Fibroblast of peridontal ligament (primary cell): Measurements from ENCODE around the gene KCNRG.
"Not testable (repeated sequence)": the region's sequence is repeated elsewhere in the genome, so short reads cannot be mapped to it uniquely, and the experiment has no call there.

Experiments used
- DNase-seq: peaks from one replicate; pipeline ENCODE4 v3.0.0-alpha.2; 2010; ENCODE audit errors: extremely low read depth

Gene KCNRG, protein sequence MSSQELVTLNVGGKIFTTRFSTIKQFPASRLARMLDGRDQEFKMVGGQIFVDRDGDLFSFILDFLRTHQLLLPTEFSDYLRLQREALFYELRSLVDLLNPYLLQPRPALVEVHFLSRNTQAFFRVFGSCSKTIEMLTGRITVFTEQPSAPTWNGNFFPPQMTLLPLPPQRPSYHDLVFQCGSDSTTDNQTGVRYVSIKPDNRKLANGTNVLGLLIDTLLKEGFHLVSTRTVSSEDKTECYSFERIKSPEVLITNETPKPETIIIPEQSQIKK

DNA sequence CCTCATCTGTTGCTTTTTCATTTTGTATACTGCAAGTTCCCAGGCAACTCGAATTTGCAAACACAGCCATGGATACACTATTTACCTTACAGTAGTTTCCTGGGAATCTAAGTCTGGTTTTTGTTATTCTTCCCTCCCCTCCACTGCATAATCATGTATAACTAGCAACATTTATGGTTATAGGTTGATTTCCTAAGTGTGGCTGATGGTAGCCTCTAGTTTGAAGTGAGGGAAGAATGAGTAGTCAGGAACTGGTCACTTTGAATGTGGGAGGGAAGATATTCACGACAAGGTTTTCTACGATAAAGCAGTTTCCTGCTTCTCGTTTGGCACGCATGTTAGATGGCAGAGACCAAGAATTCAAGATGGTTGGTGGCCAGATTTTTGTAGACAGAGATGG, at the start of gene KCNRG:
KCNRG (plus strand) TSS at position 187 of the 400 bp plus-strand sequence; CDS start at position 237, 50 bp downstream.
- DNase-seq, result peak; percentile 72

DNA sequence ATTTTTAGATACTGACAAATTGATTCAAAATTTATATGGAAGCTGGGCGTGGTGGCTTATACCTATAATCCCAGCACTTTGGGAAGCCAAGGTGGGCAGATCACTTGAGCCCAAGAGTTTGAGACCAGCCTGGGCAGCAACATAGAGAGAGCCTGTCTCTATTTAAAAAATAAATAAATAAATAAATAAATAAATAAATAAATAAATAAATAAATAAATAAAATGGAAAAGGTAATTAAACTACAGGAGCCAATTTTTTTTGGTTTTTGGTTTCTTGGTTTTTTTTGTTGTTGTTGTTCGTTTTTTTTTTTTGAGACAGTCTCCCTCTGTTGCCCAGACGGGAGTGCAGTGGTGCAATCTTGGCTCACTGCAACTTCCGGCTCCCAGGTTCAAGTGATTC, 47.8 kb upstream of the KCNRG start:
- DNase-seq, result no peak

DNA sequence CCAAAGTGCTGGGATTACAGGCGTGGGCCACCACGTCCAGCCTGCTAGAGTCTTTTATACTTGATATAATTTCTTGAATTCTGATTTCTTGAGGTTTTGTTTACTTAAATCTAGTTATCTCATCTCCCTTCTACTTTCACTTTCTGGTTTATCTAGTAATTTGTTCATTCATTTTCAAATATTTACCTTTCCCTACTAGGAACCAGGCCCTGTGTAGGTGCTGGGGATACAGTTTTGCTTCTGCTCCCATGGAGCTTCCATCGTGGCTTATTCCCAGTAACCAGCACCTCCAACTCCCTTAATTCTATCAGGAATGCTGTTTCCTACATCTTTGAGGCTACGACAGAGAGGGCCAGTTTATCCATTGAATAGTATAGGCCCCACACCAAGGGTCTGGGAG, 42.5 kb upstream of the KCNRG start:
- DNase-seq, result no peak

DNA sequence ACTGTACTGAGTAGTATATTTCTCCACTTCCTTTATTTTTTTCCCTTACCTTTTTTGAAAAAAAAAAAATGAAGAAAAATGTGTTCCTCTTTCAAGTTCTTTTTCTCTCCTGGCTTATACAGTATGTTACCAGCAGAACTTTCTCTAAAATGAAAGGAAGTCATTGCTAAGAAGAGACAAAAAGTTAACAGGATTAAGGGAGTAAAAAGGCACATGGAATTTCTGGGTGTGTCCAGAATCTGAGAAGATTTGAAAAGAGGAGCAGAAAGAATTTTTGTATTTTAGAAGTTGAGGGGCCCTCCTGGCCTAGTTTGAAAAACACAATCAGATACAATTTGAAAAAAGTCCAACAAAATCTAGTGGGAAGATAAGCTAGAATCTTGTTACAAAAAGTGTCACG, 39.4 kb upstream of the KCNRG start:
- no peak for DNase-seq

DNA sequence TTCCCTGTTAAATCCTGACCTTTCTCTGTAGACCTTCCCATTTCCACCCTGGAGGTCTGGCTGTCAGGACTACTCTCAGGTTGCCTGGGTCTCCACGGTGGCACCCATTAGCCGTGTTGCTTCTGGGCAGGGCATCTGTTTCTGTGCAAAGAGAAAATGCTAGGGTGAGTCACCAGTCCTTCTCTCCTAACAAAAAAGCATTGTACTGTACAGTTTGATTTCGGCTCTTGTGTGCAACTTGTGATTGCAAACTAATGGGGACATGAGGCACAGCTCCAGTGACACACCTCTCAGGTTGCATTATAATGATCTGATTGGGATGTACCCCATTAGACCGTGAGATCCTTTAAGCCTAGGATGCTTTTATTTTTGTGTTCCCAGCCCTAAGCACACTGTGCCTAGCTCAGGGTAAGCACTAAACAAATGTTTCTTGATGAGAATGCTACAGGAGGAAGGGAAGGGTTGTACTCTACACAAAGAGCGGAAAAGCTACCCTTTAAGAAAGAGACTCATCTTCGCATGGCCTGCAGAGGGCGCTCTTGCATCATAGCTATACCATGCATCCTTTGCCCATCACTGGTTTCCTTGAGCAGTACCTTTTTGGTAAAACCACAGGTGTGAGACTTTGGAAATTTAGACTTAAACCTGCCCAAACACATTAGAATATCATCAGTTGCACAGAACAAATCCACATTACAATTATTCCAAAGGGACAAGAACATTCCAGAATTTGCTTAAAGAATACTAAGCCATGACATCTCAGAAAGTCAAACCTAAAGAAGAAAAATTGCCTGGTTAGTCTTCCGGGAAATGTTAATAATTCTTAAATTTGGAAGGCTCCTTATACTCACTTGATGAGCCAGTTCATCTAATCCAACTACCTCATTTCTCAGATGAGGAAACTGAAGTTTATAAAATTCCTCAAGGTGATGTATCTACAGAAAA, 38.7 kb upstream of the KCNRG start:
- DNase-seq, result peak; percentile 77

DNA sequence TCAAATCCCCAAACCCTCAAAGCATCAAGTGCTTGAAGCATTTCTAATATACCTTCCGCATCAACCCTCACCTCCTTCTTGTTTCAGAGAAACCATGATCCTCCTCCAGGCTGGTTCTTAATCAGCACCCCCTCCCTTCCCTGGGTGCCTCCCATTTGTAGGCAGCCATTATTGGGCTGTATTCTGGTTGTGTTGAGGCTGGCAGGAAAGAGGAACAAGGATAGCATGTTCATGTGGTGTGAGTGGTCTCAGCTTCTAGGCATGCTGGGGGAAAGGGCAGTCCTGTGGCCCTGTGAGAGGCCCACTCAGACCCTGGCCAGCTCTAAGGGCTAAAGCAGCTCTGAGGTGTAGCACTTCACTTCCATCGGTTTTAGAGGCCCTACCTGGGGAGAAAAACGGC, 37.3 kb upstream of the KCNRG start:
- no peak for DNase-seq

DNA sequence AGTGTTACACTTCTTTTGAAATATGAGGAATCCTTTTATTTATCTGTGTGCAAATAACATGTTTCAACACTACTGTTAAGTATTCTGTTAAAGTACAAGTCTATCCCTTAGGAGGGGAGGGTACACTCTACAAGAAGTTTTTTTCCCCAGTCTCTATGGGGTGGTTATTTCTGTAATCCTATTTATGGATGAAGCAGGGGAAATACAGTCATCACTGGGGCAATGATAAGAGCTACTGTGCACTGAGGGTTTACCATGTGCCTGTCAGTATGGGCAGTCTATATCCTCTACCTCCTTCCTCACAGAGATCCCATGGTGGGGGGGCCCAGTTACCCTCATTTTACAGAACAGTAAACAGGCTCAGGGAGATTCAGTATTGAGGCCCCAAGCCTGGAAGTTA, 35.0 kb upstream of the KCNRG start:
- DNase-seq, result no peak

DNA sequence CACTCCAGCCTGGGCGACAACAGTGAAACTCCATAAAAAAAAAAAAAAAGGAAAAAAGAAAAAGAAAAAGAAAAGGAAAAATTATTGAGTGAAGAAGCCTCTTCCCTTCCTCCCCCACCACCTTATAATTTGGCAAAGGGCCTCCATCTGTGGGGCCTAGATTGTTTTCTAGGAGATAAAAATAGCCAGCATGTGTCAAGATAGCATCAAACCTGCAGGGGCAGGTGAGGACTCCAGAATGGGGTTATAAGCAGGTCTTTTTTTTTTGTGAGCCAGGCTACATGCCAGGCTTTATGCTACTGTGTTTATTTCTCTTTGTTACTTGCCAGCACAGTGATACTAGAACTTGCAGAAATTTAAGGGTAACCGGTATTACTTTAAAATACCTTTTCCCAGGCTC, 30.1 kb upstream of the KCNRG start:
- no peak for DNase-seq

DNA sequence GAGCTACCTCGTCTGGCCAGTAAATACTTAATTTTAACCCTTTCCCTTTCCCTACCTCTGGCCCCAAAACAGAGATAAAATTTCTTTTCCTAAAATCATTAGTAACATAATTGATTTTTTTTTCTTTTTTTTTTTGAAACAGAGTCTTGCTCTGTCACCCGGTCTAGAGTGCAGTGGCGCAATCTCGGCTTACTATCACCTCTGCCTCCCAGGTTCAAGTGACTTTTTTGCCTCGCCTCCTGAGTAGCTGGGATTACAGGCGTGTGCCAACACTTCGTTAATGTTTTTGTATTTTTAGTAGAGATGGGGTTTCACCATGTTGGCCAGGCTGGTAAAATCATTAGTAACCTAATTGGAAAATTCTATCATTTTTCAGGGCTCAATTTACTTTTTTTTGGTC, 28.8 kb upstream of the KCNRG start:
- no peak for DNase-seq

DNA sequence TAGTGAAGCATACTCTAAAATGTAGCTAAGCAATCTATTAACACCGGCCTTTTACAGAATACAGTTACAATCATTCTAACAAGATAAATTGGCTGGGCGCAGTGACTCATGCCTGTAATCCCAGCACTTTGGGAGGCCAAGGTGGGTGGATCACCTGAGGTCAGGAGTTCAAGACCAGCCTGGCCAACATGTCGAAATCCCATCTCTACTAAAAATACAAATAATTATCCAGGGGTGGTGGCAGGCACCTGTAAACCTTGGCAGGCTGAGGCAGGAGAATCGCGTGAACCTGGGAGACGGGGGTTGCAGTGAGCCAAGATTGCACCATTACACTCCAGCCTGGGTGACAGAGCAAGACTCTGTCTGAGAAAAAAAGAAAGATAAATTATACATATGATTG, 24.6 kb upstream of the KCNRG start:
- not testable (repeated sequence) for DNase-seq

DNA sequence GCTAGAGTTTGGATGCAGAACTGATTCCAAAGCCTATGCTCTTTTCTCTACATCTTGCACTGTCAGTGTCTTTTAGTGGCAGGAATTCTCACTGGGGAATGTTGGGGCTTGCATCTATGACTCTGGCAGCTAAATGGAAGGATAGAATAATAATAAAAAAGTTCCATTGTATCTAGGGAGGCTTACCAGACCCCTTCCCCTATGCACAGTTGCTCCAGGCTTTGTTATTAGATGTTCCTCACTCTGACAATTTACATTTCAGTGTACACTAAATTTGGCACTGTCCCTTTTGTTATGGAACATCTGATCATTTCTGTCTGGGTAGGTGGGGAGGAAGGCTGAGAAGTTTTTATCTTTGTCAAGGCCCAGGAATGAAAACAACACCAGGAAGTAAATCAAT, 22.1 kb upstream of the KCNRG start:
- DNase-seq, result no peak

DNA sequence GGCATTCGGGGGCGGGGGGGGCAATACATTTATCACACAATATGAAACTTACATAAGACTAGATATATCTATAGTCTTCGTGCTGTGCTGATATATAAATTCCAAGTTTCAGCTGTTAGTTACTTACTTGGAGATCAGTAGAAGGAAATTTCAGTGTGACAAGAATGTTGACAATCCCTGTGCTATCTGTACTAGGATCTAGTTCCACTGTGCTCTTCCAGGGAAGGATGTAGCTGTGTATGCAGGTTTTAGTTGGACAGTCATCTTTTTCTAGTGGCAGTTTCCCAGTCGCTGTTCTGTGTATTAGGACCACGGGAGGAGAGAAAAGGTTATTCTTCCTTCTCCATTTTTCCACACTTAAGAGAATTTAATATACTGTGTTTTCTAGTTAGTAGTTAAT, 21.6 kb upstream of the KCNRG start:
- no peak for DNase-seq

DNA sequence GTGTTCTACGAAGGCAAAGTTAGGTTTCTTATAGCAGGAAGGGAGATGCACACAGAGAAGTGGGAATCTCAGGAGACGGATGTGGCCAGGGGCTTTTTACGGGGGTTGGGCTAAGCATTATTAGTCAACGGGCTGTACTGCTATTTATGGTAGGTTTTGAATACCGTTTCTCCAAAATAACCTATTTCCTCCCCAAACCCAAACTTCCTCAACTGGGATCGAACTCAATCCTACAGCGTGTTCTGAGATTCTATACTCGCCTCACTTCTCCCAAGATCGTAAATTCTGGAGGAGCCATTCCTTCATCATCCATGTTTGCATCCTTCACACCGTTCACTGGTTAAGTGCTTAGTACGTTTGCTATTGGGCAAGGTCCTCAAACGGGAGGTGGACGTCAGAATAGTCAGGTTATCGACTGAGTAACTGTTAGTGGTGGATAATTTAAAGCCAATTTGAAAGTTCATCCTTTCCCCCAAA, 19.6 kb upstream of the KCNRG start:
- peak; percentile 33 for DNase-seq

DNA sequence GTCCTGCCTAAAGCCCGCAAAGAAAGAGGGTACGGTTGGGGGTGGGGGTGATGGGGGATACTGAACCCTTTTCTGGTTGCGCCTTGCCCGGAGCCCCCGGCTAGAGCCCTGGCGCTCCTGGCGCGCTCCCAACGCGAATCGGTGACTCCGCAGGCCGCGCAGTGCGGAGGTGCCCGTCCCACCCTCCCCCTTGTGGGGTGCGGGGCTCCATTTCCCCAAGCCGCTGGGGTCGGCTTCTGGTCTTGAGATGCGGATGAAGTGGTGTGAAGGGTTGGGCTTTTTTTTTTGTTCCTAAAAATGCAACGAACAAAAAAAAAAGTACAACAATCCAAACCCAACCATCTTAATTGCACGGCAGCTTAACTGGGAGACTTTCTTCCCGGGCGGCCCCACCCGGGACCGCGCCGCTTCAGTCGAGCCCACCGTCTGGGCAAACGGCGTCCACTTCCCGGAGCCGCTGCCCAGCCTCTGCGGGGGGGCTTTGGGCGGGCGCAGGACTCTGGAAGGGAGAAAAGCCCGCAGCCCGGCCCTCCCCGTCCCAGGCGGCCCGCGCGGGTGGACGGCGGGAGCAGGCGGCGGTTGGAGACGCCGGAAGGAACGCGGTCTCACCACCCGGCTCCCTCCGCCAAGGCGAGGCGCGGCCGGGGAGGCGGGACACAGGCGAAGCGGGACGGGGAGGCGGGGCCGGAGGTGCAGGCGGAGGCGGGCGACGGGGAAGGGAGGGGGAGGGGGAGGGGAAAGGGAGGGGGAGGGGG, 18.9 kb upstream of the KCNRG start:
- DNase-seq, result peak; percentile 85

DNA sequence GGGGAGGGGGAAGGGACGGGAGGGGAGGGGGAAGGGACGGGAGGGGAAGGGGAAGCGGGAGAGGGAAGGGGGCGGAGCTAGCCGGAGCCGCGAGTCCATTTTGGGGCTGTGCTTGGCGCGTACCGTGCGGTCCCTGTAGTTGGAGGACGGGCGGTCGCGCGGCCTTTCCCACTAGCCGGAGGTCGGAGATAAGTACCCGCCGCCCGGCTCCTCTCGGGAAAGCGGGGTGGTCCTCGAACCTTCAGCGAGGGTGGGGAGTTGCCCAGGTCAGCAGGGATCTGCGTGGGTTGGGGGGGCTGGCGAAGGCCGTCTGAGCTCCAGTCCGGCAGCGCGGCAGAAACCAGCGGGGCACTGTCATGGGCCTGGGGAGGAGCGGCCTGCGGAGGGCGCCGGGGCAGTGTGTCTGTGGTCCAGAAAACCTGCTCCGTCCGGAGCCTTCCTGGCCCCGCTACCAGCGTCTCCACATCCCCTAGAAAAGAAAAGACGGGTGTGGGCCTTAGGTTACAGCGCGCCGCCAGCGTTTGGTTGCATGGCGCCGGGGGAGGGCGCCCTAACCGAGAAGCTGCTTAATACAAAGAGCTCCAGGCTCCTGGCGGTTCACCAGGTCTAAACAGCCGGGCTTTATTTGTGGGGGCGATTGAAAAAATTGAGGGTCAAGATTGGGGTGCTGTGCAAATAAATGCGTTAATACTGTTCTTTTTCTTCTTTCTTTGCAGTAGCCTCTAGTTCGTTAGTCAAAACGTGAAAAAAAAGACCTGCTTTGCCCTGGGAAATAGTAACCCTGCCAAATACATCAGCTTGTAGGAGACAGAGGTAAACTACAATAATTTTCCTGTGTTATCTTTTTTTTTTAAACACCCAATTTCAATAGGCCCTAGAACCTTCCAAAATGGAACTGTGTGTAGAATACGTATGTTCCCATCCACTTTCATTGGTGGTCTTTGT, 18.0 kb upstream of the KCNRG start, which contains the start of gene TRIM13:
TRIM13 (plus strand) TSS at position 92 of the 945 bp plus-strand sequence. CDS start 14,899 bp downstream, outside the sequence.
- peak; percentile 87 for DNase-seq

DNA sequence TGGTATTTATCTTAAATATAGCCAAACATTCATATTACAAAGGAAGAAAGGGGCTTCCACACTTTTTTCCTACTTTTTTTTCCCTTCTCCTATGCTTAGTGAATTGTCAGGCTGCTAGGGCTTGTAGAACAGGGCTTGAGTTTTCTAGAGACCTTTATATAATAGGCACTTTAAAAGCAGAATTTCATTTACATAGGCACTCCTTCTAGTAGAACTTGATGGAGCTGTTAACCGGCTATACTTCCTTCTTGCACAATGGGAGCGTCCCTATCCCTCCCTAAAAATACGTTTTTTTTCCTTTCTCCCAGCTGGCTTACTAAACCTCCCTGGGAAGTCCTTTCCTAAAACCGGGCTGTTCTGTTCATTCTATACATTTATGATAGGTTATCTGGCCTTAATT, 17.3 kb upstream of the KCNRG start:
- DNase-seq, result no peak

DNA sequence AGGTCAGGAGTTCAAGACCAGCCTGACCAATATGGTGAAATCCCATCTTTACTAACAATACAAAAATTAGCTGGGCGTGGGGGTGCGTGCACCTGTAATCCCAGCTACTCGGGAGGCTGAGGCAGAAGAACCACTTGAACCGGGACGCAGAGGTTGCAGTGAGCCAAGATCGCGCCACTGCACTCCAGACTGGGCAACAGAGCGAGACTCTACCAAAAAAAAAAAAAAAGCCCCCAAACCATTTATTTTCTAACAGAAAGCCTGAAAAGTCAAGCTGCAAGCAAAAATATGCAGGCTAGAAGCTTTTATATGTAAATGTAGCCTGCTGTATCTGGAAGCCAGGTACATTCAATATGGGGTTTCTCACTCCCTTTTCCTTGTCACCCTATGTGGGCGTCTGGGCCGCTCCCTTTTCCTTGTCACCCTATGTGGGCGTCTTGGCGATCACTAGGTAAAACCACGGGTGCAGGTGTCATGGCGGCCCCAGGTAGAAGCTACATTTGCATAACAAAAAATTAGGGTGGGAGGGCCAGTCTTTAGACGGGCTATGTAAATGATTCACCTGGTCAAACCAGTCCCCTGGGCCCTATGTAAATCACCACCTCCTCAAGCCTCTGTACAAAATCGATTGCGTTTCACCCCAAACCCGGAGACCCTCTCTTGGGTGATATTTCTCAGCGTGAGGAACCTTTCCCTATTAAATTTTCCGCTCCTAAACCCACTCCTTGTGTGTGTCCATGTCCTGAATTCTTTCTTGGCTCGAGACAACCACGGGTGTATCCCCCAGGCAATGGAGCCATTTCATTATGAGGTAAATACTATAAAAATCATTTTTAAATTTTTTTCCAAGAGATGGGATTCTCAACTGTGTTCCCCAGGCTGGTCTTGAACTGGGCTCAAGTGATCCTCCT, 16.3 kb upstream of the KCNRG start:
- DNase-seq, result no peak

DNA sequence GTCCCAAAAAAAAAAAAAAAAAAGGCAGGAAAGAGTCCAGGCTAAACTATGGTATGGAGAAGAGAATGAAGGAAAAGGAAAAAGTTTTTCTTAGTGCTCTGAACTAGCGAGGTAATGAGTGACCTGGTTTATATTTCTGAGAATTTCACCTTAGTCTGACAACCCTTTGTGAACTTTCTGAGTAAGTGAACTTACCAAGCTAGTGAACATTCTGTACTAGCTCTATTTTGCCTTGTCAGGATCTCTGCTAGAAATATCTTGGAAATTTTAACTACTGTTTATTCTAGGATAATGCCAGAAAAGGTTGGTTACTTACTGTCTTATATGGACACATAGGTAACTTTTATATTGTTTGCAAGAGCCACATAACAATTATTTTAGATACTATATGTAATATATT, 14.0 kb upstream of the KCNRG start:
- DNase-seq, result no peak

DNA sequence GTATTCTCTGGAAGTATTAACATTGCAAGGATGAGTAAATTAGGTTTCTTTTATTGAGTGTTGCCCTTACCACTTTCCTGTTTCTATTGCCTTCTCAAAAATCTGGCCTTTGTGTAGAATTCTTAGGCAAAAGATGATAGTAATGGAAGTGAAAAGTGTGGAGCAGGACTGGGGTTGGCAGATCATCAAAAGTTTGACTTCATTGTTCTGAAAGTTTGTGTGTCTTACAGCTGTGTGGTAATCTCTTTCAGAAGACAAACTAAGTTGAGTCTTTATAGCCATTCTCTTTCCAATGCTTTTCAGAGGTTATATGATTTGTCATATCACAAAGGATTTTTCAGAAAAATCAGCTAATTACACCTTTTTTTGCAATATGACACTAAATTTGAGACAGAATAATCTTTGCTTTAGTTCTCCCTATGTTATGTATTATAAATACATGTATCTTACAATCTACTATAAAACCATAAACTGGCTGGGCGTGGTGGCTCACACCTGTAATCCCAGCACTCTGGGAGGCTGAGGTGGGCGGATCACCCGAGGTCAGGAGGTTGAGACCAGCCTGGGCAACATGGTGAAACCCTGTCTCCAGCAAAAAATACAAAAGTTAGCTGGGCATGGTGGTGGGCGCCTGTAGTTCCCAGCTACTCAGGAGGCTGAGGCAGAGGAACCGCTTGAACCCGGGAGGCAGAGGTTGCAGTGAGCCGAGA, 8.7 kb upstream of the KCNRG start:
- DNase-seq, result peak; percentile 68
